ENCODE data around the gene APOBEC3H.
"Not testable (repeated sequence)": the region's sequence is repeated elsewhere in the genome, so short reads cannot be mapped to it uniquely, and the experiment has no call there.

The APOBEC3H gene

DNA sequence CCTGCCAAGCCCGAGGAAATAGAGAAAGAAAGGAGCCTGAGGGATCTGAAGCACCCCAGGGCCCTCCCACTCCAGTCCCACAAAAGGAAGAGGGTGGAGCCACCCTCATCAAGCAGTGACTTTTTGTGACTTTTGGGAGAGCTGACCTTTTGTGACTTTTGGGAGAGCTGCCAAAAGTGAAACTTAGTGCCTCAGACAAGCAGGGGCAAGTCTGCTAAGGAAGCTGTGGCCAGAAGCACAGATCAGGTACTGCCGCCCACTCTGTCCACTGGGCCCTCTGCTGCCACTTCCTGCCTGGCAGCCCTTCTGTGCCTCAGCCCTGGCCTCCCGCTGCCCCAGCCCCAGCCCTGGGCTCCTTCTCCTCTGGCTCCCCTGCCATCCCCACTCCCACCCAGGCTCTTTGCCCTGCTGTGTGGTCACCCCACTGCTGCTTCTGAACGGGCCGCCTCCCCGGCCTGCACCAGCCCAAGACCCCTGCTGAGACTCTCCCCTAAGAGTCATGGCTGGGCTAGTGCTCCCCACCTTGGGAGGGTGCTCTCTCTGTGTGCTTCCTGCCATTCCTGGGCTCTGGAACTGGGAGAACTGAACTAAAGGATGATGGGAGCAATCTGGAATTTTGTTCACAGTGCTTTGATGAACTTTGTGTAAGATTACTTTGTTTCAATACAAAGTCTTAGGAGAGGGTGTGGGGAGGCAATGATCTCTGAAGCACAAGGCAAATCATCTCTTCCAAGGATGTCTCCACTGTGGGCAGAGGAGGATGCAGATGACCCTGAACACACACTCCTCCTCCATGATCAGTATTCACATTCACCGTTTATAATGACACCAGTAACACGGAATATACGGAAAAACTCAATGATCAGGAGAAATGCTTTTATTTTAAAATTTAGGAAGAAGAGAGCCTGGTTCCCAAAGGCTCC lies at the start of gene APOBEC3H:
Gene APOBEC3H, plus strand, starts transcription at position 147 of the 923 bp plus-strand sequence. CDS start 3,035 bp downstream, outside the sequence.
- H3K9me3 ChIP-seq (ENCODE audit: control insufficient read depth, insufficient read depth, low read depth, low read length) = no peaks in the 10 kb centered on the region
- peaks cover 40% of the 10 kb centered on the region for H3K4me1 ChIP-seq (ENCODE audit: control insufficient read depth, insufficient read depth, low read length)
- no peaks in the 10 kb centered on the region for H3K36me3 ChIP-seq (ENCODE audit: control insufficient read depth, insufficient read depth, low read length)
- H3K9ac ChIP-seq (ENCODE audit: low read length) = peak within 1 kb of the TSS; percentile 40
- H3K27me3 ChIP-seq (ENCODE audit: control insufficient read depth, insufficient read depth, low read length) = no peaks in the 10 kb centered on the region
- H3K4me3 ChIP-seq (ENCODE audit: low read depth, low read length) = no peak within 1 kb of the TSS
- H3K27ac ChIP-seq (ENCODE audit: low read depth, low read length) = 0 out of 2 replicates have a peak within 1 kb of the TSS, but pooled peaks have one; percentile 10

DNA sequence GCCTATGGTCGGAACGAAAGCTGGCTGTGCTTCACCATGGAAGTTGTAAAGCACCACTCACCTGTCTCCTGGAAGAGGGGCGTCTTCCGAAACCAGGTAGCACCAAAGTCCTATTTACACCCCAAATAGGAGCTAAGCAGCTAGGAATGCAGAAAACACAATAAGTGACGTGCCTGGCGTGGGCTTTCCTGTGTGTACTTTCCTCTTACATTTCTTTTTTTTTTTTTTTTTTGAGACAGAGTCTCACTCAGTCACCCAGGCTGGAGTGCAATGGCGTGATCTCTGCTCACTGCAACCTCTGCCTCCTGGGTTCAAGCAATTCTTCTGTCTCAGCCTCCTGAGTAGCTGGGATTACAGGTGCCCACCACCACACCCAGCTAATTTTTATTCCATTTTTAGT lies 47.6 kb upstream of the APOBEC3H start:
- not testable (repeated sequence) for H3K4me3 ChIP-seq (ENCODE audit: low read depth, low read length); H3K27ac ChIP-seq (ENCODE audit: low read depth, low read length); H3K9ac ChIP-seq (ENCODE audit: low read length); H3K27me3 ChIP-seq (ENCODE audit: control insufficient read depth, insufficient read depth, low read length); H3K9me3 ChIP-seq (ENCODE audit: control insufficient read depth, insufficient read depth, low read depth, low read length); H3K36me3 ChIP-seq (ENCODE audit: control insufficient read depth, insufficient read depth, low read length)
- peaks cover 38% of the 10 kb centered on the region for H3K4me1 ChIP-seq (ENCODE audit: control insufficient read depth, insufficient read depth, low read length)

DNA sequence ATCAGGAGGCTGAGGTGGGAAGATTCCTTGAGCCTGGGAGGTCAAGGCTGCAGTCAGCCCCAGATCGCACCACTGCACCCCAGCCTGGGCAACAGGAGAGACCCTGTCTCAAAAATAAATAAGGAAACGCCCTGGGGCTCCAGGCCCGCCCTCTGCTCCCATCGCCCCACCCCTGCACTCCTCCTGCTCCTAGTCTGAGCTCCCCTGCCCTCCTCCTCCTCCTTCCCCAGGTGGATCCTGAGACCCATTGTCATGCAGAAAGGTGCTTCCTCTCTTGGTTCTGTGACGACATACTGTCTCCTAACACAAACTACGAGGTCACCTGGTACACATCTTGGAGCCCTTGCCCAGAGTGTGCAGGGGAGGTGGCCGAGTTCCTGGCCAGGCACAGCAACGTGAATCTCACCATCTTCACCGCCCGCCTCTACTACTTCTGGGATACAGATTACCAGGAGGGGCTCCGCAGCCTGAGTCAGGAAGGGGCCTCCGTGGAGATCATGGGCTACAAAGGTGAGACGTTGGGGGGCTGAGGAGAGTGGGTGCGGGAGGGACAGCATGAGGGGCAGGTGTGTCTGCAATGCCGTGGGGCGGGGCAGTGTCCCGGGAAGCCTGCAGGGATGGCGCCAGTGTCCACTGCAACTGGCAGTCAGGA lies 45.1 kb upstream of the APOBEC3H start:
- not testable (repeated sequence) for H3K36me3 ChIP-seq (ENCODE audit: control insufficient read depth, insufficient read depth, low read length); H3K27me3 ChIP-seq (ENCODE audit: control insufficient read depth, insufficient read depth, low read length); H3K27ac ChIP-seq (ENCODE audit: low read depth, low read length); H3K9ac ChIP-seq (ENCODE audit: low read length); H3K4me3 ChIP-seq (ENCODE audit: low read depth, low read length)
- H3K9me3 ChIP-seq (ENCODE audit: control insufficient read depth, insufficient read depth, low read depth, low read length) = peaks cover 14% of the 10 kb centered on the region
- peaks cover 24% of the 10 kb centered on the region for H3K4me1 ChIP-seq (ENCODE audit: control insufficient read depth, insufficient read depth, low read length)

DNA sequence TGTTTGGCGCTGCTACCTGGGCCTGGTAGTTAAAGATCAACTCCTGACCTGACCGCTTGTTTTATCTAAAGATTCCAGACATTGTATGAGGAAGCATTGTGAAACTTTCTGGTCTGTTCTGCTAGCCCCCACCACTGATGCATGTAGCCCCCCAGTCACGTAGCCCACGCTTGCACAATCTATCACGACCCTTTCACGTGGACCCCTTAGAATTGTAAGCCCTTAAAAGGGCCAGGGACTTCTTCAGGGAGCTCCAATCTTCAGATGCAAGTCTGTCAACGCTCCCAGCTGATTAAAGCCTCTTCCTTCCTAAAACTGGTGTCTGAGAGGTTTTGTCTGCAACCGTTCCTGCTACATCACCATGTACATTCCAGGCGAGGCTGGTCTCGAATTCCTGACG lies 41.4 kb upstream of the APOBEC3H start:
- Histone ChIP-seq H3K9me3 (ENCODE audit: control insufficient read depth, insufficient read depth, low read depth, low read length) (peaks cover 18% of the 10 kb centered on the region), H3K4me3 (ENCODE audit: low read depth, low read length) (no peak overlapping the region), H3K27ac (ENCODE audit: low read depth, low read length) (no peak overlapping the region), H3K27me3 (ENCODE audit: control insufficient read depth, insufficient read depth, low read length) (no peaks in the 10 kb centered on the region; the same call in 1 of the 2 replicates), H3K4me1 (ENCODE audit: control insufficient read depth, insufficient read depth, low read length) (peaks cover 7% of the 10 kb centered on the region), H3K36me3 (ENCODE audit: control insufficient read depth, insufficient read depth, low read length) (peaks cover 3% of the 10 kb centered on the region; the same call in 1 of the 2 replicates), H3K9ac (ENCODE audit: low read length) (no peak overlapping the region)

DNA sequence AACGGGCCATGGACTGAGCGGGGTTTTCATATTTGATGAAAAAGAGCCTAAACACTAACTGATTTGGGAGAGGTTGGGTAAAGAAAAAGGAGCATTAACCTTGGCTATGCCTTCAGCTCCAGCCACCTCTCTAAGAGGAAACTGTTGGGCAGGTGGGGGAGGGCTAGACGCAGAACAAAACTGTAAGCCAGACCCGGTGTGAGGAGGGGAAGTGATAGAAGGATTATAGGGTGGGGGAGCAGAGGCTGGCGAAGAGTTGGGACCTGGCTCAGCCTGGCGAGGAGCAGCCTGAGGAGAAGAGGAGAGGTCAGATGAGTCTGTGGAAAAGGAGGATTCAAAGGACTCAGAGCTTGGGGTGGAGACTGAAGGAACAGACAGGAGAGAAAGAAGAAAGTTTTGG lies 35.8 kb upstream of the APOBEC3H start:
- not testable (repeated sequence) for H3K27me3 ChIP-seq (ENCODE audit: control insufficient read depth, insufficient read depth, low read length); H3K9me3 ChIP-seq (ENCODE audit: control insufficient read depth, insufficient read depth, low read depth, low read length); H3K4me3 ChIP-seq (ENCODE audit: low read depth, low read length); H3K4me1 ChIP-seq (ENCODE audit: control insufficient read depth, insufficient read depth, low read length); H3K27ac ChIP-seq (ENCODE audit: low read depth, low read length); H3K36me3 ChIP-seq (ENCODE audit: control insufficient read depth, insufficient read depth, low read length); H3K9ac ChIP-seq (ENCODE audit: low read length)

DNA sequence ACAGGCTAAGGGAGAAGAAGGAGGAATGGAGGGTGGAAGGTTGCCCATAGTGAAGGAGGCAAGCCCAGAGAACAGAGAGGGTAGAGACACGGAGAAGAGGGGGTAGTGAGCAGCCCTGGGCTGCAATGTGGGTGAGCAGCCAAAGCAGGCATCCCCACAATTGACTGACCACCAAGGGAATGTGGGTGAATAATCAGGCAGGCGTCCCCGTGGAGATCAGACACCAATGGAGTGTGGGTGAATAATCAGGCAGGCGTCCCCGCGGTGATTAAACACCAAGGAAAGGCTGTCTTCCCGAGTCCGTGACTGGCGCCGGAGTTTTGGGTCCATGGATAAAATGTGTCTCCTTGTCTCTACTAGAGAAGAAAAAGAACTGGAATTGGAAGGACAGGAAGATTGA lies 35.1 kb upstream of the APOBEC3H start:
- not testable (repeated sequence) for H3K27ac ChIP-seq (ENCODE audit: low read depth, low read length); H3K4me1 ChIP-seq (ENCODE audit: control insufficient read depth, insufficient read depth, low read length); H3K9me3 ChIP-seq (ENCODE audit: control insufficient read depth, insufficient read depth, low read depth, low read length); H3K36me3 ChIP-seq (ENCODE audit: control insufficient read depth, insufficient read depth, low read length); H3K4me3 ChIP-seq (ENCODE audit: low read depth, low read length); H3K9ac ChIP-seq (ENCODE audit: low read length); H3K27me3 ChIP-seq (ENCODE audit: control insufficient read depth, insufficient read depth, low read length)

DNA sequence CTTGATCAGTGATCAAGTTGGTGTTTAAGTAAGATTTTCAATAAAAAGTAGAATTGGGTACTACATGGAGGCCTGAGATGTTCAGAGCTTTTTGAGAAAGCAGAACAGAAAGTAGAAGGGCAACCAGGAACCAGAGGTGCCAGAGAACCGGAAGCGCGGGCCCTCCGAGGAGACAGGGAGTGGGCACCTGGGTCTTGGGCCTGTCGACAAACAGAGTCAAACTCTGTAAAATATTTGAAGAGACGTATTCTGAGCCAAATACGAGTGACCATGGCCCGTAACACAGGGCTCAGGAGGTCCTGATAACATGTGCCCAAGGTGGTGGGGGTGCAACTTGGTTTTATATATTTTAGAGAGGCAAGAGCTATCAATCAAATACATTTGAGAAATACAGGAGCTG lies 33.1 kb upstream of the APOBEC3H start:
- not testable (repeated sequence) for H3K4me3 ChIP-seq (ENCODE audit: low read depth, low read length); H3K9me3 ChIP-seq (ENCODE audit: control insufficient read depth, insufficient read depth, low read depth, low read length); H3K36me3 ChIP-seq (ENCODE audit: control insufficient read depth, insufficient read depth, low read length); H3K27ac ChIP-seq (ENCODE audit: low read depth, low read length); H3K27me3 ChIP-seq (ENCODE audit: control insufficient read depth, insufficient read depth, low read length); H3K9ac ChIP-seq (ENCODE audit: low read length)
- peaks cover 13% of the 10 kb centered on the region; the same call in 1 of the 2 replicates for H3K4me1 ChIP-seq (ENCODE audit: control insufficient read depth, insufficient read depth, low read length)

DNA sequence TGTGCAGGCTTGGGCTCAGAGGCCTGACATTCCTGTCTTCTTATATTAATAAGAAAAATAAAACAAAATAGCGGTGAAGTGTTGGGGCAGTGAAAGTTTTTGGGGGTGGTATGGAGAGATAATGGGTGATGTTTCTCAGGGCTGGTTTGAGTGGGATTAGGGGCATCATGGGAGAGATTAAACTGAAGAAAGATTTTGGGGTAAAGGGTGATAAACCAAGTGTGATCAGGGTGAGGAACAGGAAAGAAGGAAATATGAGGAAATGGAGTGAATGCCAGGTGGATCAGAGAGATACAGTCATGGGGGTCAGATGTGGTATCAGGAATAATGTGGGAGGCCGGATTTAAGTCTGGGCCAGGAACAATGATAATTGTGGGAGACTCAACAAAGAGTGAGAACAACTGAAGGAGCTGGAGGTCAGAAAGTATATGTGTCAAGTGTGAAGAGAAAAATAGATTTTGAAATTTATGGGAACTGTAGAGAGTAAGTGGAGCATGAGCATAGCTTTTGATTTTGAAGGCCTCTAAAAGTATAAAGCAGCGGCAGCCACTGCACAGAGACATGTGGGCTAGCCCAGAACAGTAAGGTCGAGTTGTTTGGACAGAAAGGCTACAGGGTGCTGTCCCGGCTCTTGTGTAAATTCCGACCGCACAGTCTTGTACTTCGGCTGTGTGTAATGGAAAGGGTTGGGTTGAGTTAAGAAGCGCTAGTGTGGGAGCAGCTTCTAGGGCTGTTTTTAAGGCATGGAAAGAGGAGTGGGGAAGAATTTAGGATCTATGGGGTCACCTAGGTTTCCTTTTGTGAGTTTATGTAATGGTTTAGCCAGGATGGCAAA lies 30.4 kb upstream of the APOBEC3H start:
- not testable (repeated sequence) for H3K4me3 ChIP-seq (ENCODE audit: low read depth, low read length); H3K9ac ChIP-seq (ENCODE audit: low read length); H3K27me3 ChIP-seq (ENCODE audit: control insufficient read depth, insufficient read depth, low read length); H3K36me3 ChIP-seq (ENCODE audit: control insufficient read depth, insufficient read depth, low read length); H3K27ac ChIP-seq (ENCODE audit: low read depth, low read length); H3K9me3 ChIP-seq (ENCODE audit: control insufficient read depth, insufficient read depth, low read depth, low read length)
- H3K4me1 ChIP-seq (ENCODE audit: control insufficient read depth, insufficient read depth, low read length) = peaks cover 20% of the 10 kb centered on the region

DNA sequence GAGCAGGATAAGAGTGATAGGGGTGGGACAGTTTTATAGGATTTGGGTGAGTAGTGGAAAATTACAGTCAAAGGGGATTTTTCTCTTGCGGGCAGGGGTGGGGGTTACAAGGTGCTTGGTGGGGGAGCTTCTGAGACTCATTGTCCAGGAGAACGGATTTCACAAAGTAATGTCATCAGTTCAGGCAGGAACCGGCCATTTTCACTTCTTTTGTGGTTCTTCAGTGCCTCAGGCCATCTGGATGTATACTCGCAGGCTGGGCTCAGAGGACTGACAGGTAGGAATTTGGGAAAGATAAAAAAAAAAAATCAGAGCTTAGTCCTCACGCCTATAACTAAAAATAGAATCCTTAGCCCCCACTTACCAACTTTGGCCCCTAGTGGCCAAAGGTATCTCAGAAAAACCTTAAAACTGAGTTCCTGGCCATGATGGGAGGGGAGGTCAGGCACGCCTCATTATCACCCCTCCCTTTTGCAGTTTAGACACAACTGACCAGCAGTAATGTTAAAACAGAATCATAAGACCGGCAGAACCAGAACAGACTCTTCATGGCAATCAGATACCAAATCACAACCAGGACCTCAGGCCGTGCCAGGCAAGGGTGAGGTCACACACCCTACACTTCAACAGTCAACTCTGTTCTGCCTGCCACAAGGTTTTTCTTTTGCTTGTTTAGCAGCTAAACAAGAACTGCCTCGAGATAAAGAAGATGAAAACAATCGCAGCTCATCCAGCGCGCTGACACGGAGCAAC lies 28.8 kb upstream of the APOBEC3H start:
- Histone ChIP-seq H3K27me3 (ENCODE audit: control insufficient read depth, insufficient read depth, low read length) (no peaks in the 10 kb centered on the region), H3K27ac (ENCODE audit: low read depth, low read length) (no peak overlapping the region), H3K9me3 (ENCODE audit: control insufficient read depth, insufficient read depth, low read depth, low read length) (no peaks in the 10 kb centered on the region), H3K36me3 (ENCODE audit: control insufficient read depth, insufficient read depth, low read length) (no peaks in the 10 kb centered on the region), H3K4me3 (ENCODE audit: low read depth, low read length) (no peak overlapping the region), H3K4me1 (ENCODE audit: control insufficient read depth, insufficient read depth, low read length) (peaks cover 20% of the 10 kb centered on the region), H3K9ac (ENCODE audit: low read length) (no peak overlapping the region)

DNA sequence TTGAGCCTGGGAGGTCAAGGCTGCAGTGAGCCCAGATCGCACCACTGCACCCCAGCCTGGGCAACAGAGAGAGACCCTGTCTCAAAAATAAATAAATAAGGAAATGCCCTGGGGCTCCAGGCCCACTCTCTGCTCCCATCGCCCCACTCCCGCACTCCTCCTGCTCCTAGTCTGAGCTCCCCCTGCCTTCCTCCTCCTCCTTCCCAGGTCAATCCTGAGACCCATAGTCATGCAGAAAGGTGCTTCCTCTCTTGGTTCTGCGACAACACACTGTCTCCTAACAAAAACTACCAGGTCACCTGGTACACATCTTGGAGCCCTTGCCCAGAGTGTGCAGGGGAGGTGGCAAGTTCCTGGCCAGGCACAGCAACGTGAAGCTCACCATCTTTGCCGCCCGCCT lies 26.9 kb upstream of the APOBEC3H start:
- H3K36me3 ChIP-seq (ENCODE audit: control insufficient read depth, insufficient read depth, low read length) = no peaks in the 10 kb centered on the region

More for the DNA sequence above, 26.9 kb upstream of the APOBEC3H start:
- Histone ChIP-seq H3K27me3 (ENCODE audit: control insufficient read depth, insufficient read depth, low read length) (no peaks in the 10 kb centered on the region), H3K4me1 (ENCODE audit: control insufficient read depth, insufficient read depth, low read length) (peaks cover 20% of the 10 kb centered on the region), H3K9me3 (ENCODE audit: control insufficient read depth, insufficient read depth, low read depth, low read length) (no peaks in the 10 kb centered on the region), H3K4me3 (ENCODE audit: low read depth, low read length) (no peak overlapping the region), H3K9ac (ENCODE audit: low read length) (no peak overlapping the region), H3K27ac (ENCODE audit: low read depth, low read length) (no peak overlapping the region)

Data from HUES6 (cell line).